Ishikawa (cell line): ENCODE data around the gene LATS2.

Experiments
- CEBPB ChIP-seq: IDR thresholded peaks from 2 replicates; pipeline ENCODE4 v1.6.1; 2012
- CREB1 ChIP-seq: IDR thresholded peaks from 2 replicates; pipeline ENCODE4 v1.6.1; 2012; ENCODE audit warnings: low read depth
- EGR1 ChIP-seq: IDR thresholded peaks from 2 replicates; pipeline ENCODE4 v1.6.1; 2012
- EP300 ChIP-seq: IDR thresholded peaks from 2 replicates; pipeline ENCODE4 v1.6.1; 2012; ENCODE audit warnings: borderline replicate concordance
- FOXM1 ChIP-seq: IDR thresholded peaks from 2 replicates; pipeline ENCODE4 v1.6.1; 2012; ENCODE audit warnings: low read depth, borderline replicate concordance
- NFIC ChIP-seq: IDR thresholded peaks from 2 replicates; pipeline ENCODE4 v1.6.1; 2012
- RAD21 ChIP-seq: IDR thresholded peaks from 2 replicates; pipeline ENCODE4 v1.6.1; 2012; ENCODE audit warnings: low read depth
- REST ChIP-seq: IDR thresholded peaks from 2 replicates; pipeline ENCODE4 v1.6.1; 2012; ENCODE audit warnings: low read depth, mild to moderate bottlenecking
- TAF1 ChIP-seq: IDR thresholded peaks from 2 replicates; pipeline ENCODE4 v1.6.1; 2012; ENCODE audit warnings: low read depth, mild to moderate bottlenecking
- TCF12 ChIP-seq: IDR thresholded peaks from 2 replicates; pipeline ENCODE4 v1.6.1; 2012; ENCODE audit warnings: low read depth
- TEAD4 ChIP-seq: IDR thresholded peaks from 2 replicates; pipeline ENCODE4 v1.6.1; 2012
- YY1 ChIP-seq: IDR thresholded peaks from 2 replicates; pipeline ENCODE4 v1.6.1; 2012; ENCODE audit warnings: low read depth
- ZBTB7A ChIP-seq: IDR thresholded peaks from 2 replicates; pipeline ENCODE4 v1.6.1; 2012; ENCODE audit warnings: low read depth
- TF ChIP-seq, protein P1 (sequence below): IDR thresholded peaks from 2 replicates; pipeline ENCODE4 v1.6.1; 2012

GRCh38 chr13:20939662-20940061, 121.7 kb downstream of the LATS2 start:
- TF ChIP-seq TAF1 (no peak), FOXM1 (no peak), RAD21 (no peak), CEBPB (no peak), YY1 (no peak), ZBTB7A (no peak), REST (no peak), CREB1 (no peak), NFIC (no peak), EP300 (no peak), TEAD4 (no peak), TCF12 (no peak), EGR1 (no peak)
- TF ChIP-seq, protein P1, sequence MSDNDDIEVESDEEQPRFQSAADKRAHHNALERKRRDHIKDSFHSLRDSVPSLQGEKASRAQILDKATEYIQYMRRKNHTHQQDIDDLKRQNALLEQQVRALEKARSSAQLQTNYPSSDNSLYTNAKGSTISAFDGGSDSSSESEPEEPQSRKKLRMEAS: no peak
